Glutamatergic neuron (in vitro differentiated cells): ENCODE data around the gene B4GALT1. TPM values are rescaled to one million over a fixed set of nuclear protein-coding genes. Genes with fewer than 3 reads are reported as not detected.

Experiments used
- DNase-seq: peaks from one replicate; pipeline ENCODE4 v3.0.0; 2022
- H3K27ac Mint-ChIP-seq: one replicate; pipeline ENCODE4 v1.8.0; 2020; ENCODE audit warnings: mild to moderate bottlenecking, mixed read lengths, inconsistent platforms; ENCODE audit not compliant: unreplicated experiment
- H3K27me3 Mint-ChIP-seq: one replicate; pipeline ENCODE4 v1.8.0; 2020; ENCODE audit warnings: mild to moderate bottlenecking, moderate library complexity, mixed read lengths, inconsistent platforms; ENCODE audit not compliant: unreplicated experiment
- H3K36me3 Mint-ChIP-seq: one replicate; pipeline ENCODE4 v1.8.0; 2020; ENCODE audit warnings: mild to moderate bottlenecking, mixed read lengths, inconsistent platforms; ENCODE audit not compliant: unreplicated experiment
- H3K4me1 Mint-ChIP-seq: one replicate; pipeline ENCODE4 v1.8.0; 2020; ENCODE audit warnings: mild to moderate bottlenecking, low read depth, mixed read lengths, inconsistent platforms; ENCODE audit not compliant: unreplicated experiment
- H3K4me3 Mint-ChIP-seq: one replicate; pipeline ENCODE4 v1.8.0; 2020; ENCODE audit warnings: mild to moderate bottlenecking, mixed read lengths, inconsistent platforms; ENCODE audit not compliant: unreplicated experiment
- H3K9me3 Mint-ChIP-seq: one replicate; pipeline ENCODE4 v1.8.0; 2020; ENCODE audit warnings: mild to moderate bottlenecking, moderate library complexity, mixed read lengths, inconsistent platforms; ENCODE audit not compliant: unreplicated experiment
- total RNA-seq: library from RNA; stranded (reverse); fragmentation: NEBNext Ultra II Directional; extraction: Animal tissue kit (Norgen Biotek cat#: 25700); gene quantifications from one replicate; pipeline ENCODE4 v1.2.1, GENCODE V29; 2021; ENCODE audit not compliant: unreplicated experiment
- TF ChIP-seq, protein P1 (sequence below): fragments of 200-600 bp; sonication (generic); IDR thresholded peaks from one replicate; pipeline ENCODE4 v1.5.0; 2021; ENCODE audit not compliant: partially characterized antibody, unreplicated experiment

The B4GALT1 gene
- total RNA-seq, 1 donor from 2014 or later, result 5.4 TPM

DNA sequence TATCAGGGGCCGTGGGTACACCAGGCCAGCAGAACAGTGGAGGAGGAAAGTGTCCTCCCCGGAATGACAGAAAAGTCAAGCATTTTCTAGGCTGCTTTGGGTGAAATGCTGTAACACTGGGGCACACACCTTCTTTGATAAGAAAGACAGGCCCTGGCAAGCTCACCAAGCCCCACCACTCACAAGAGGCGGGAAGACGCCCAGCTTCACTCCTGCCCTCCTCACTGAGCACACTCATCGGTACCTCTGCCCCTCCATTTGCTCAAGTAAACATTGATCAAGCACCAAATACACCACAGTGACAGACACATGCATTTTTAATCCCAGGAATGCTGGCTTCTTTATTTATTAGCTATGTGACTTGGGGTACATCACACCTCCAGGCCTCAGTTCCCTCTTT, 43.1 kb downstream of the B4GALT1 start:
- no peak overlapping the region for H3K4me3 Mint-ChIP-seq
- peaks cover 3% of the 10 kb centered on the region for H3K4me1 Mint-ChIP-seq
- H3K36me3 Mint-ChIP-seq, result peaks cover 5% of the 10 kb centered on the region
- TF ChIP-seq, protein P1, sequence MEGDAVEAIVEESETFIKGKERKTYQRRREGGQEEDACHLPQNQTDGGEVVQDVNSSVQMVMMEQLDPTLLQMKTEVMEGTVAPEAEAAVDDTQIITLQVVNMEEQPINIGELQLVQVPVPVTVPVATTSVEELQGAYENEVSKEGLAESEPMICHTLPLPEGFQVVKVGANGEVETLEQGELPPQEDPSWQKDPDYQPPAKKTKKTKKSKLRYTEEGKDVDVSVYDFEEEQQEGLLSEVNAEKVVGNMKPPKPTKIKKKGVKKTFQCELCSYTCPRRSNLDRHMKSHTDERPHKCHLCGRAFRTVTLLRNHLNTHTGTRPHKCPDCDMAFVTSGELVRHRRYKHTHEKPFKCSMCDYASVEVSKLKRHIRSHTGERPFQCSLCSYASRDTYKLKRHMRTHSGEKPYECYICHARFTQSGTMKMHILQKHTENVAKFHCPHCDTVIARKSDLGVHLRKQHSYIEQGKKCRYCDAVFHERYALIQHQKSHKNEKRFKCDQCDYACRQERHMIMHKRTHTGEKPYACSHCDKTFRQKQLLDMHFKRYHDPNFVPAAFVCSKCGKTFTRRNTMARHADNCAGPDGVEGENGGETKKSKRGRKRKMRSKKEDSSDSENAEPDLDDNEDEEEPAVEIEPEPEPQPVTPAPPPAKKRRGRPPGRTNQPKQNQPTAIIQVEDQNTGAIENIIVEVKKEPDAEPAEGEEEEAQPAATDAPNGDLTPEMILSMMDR, result no peak
- no peaks in the 10 kb centered on the region for H3K27me3 Mint-ChIP-seq
- peaks cover 2% of the 10 kb centered on the region for H3K9me3 Mint-ChIP-seq
- no peak overlapping the region for H3K27ac Mint-ChIP-seq
- no peak for DNase-seq

DNA sequence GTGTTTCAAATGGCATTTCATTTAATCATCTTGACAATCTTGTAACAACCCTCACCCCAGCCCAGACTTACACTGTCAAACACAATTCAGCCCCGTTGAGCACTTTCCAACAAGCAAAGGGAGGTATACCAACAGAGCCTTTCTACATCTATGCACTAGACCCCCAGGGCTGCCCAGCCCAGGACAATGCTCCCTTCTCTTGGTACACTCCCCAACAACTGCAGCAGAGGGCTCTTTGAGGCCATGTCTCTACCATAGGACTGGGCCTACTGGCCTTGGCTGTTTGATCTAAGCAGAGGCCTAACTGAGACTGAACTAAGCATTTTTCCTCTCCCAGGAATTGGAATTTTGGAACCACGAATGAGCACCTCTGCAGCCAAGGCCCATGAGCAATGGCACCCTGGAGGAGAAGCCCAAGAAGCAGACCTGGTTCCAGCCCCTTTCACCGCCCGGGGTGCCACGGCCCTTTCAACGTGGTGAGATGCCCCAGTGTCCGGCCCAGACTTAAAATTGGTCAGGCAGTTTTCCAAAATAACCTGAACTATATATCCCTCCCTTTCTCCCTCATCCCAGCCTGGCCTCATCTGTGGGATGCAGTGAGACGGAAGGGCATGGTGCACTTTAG, 43.6 kb downstream of the B4GALT1 start:
- H3K4me3 Mint-ChIP-seq, result no peak overlapping the region
- H3K4me1 Mint-ChIP-seq, result no peaks in the 10 kb centered on the region
- no peak overlapping the region for H3K27ac Mint-ChIP-seq
- peaks cover 2% of the 10 kb centered on the region for H3K9me3 Mint-ChIP-seq
- no peaks in the 10 kb centered on the region for H3K27me3 Mint-ChIP-seq
- TF ChIP-seq, protein P1, result no peak
- DNase-seq, result no peak
- peaks cover 5% of the 10 kb centered on the region for H3K36me3 Mint-ChIP-seq

DNA sequence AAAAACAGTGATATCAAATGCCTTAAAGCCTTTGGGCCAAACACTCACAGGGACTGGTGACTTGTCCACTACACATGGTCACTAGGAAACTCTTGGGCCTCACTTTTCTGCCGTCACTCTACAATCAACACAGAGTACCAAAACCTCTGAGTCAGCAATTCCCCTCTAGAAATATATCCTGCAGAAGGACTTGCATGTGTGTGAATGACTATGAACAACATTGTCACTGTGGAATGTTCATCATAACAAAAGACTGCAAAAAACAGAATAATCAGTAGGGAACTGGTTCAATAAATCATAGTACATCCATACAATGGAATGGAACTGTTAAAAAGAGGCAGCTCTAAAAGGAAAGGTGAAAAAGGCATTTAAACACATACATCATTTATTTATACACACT, 46.5 kb downstream of the B4GALT1 start:
- DNase-seq, result no peak
- H3K4me1 Mint-ChIP-seq, result no peaks in the 10 kb centered on the region
- H3K4me3 Mint-ChIP-seq, result no peak overlapping the region
- no peaks in the 10 kb centered on the region for H3K27me3 Mint-ChIP-seq
- H3K36me3 Mint-ChIP-seq, result no peaks in the 10 kb centered on the region
- TF ChIP-seq, protein P1, result no peak
- H3K9me3 Mint-ChIP-seq, result no peaks in the 10 kb centered on the region
- H3K27ac Mint-ChIP-seq, result no peak overlapping the region

DNA sequence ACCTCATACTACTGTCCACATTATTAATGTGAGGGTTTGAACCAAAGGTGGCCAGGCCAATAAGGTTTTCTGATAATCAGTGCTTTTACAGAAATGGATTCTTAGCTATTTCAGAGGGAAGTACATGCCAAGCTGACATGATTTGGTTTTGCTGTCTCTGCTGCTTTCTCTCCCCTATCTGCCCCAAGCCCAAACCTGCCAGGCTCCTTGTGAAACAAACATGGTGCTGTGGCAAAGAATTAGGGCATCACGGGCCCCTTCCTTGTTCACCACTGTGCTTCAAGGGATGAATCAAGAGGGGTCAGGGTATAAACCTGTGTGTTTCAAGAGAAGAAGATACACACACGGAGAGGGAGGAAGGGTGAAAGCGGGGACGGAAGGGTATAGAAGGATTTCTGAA, 49.3 kb downstream of the B4GALT1 start:
- H3K36me3 Mint-ChIP-seq, result no peaks in the 10 kb centered on the region
- no peak overlapping the region for H3K27ac Mint-ChIP-seq
- no peaks in the 10 kb centered on the region for H3K27me3 Mint-ChIP-seq
- no peaks in the 10 kb centered on the region for H3K9me3 Mint-ChIP-seq
- DNase-seq, result no peak
- no peaks in the 10 kb centered on the region for H3K4me1 Mint-ChIP-seq
- TF ChIP-seq, protein P1, result no peak
- H3K4me3 Mint-ChIP-seq, result no peak overlapping the region

DNA sequence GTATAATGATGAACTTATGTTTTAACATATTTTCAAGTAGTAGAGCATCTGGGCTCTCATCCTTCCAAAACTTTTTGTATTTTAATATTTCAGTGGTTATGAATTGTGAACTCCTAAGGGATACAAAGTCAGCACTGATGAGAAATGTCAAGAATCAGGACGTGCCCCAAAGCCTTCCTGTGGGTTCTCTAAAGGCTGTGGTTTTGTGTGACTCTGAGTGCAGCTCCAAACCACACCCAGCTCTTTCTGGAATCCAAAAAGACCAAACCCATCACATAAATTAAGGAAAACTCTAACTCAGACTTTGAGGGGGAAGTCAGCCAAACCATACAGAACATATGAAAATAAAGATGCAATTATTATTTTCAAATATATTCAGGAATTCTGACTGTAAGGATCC, 49.8 kb downstream of the B4GALT1 start:
- H3K4me1 Mint-ChIP-seq, result no peaks in the 10 kb centered on the region
- no peaks in the 10 kb centered on the region for H3K27me3 Mint-ChIP-seq
- H3K27ac Mint-ChIP-seq, result no peak overlapping the region
- H3K9me3 Mint-ChIP-seq, result no peaks in the 10 kb centered on the region
- no peaks in the 10 kb centered on the region for H3K36me3 Mint-ChIP-seq
- DNase-seq, result no peak
- TF ChIP-seq, protein P1, result no peak
- H3K4me3 Mint-ChIP-seq, result no peak overlapping the region
